Measurements from ENCODE around the gene LRRFIP2.

Gene LRRFIP2

GRCh38 chr3:37144806-37145205 is 29.6 kb downstream of the LRRFIP2 start:
- ChIA-PET POLR2A (no interaction called here), CTCF (no interaction called here)
- H3K4me3 ChIP-seq (ENCODE audit: low read depth, low read length): no peak overlapping the region
- no peak for TF ChIP-seq CTCF (IDR thresholded peaks at IDR 0.05; ENCODE audit: insufficient read depth, low read length, missing control alignments)
- no peak for DNase-seq (ENCODE audit: low read depth, low spot score)

- POLR2A ChIA-PET: no interaction called here
- TF ChIP-seq CTCF (IDR thresholded peaks at IDR 0.05; ENCODE audit: insufficient read depth, low read length, missing control alignments): no peak
- CTCF ChIA-PET: no interaction called here
- DNase-seq (ENCODE audit: low read depth, low spot score): no peak
- no peak overlapping the region for H3K4me3 ChIP-seq (ENCODE audit: low read depth, low read length)
These were observed 30.6 kb downstream of the LRRFIP2 start for GRCh38 chr3:37143821-37144220.

GRCh38 chr3:37141676-37142075 is 32.7 kb downstream of the LRRFIP2 start:
- POLR2A ChIA-PET: no interaction called here
- CTCF ChIA-PET: interaction anchor here (1.0 to 2.0 kb wide), 2 partner anchors 10 to 118 kb away, joined by 4 to 5 read pairs; no protein-coding TSS in a partner anchor
- no peak for TF ChIP-seq CTCF (IDR thresholded peaks at IDR 0.05; ENCODE audit: insufficient read depth, low read length, missing control alignments)

GRCh38 chr3:37140899-37141541 is 33.4 kb downstream of the LRRFIP2 start:
- ChIA-PET POLR2A (interaction anchor here (0.6 to 0.8 kb wide), 2 partner anchors 35 to 148 kb away, joined by 3 read pairs; partner anchors contain the start of genes EPM2AIP1 and MLH1), CTCF (interaction anchor here (2.0 kb wide), 1 partner anchor 117 kb away, joined by 5 read pairs; no protein-coding TSS in a partner anchor)
- DNase-seq (ENCODE audit: low read depth, low spot score): no peak
- no peak overlapping the region for H3K4me3 ChIP-seq (ENCODE audit: low read depth, low read length)
- no peak for TF ChIP-seq CTCF (IDR thresholded peaks at IDR 0.05; ENCODE audit: insufficient read depth, low read length, missing control alignments)

More at GRCh38 chr3:37141676-37142075, 32.7 kb downstream of the LRRFIP2 start:
- no peak overlapping the region for H3K4me3 ChIP-seq (ENCODE audit: low read depth, low read length)
- no peak for DNase-seq (ENCODE audit: low read depth, low spot score)

GRCh38 chr3:37139567-37140052 is 34.8 kb downstream of the LRRFIP2 start:
- POLR2A ChIA-PET: no interaction called here
- no peak overlapping the region for H3K4me3 ChIP-seq (ENCODE audit: low read depth, low read length)
- DNase-seq (ENCODE audit: low read depth, low spot score): no peak
- TF ChIP-seq CTCF (IDR thresholded peaks at IDR 0.05; ENCODE audit: insufficient read depth, low read length, missing control alignments): no peak
- CTCF ChIA-PET: no interaction called here

GRCh38 chr3:37138816-37139215 is 35.6 kb downstream of the LRRFIP2 start:
- POLR2A ChIA-PET: no interaction called here
- no peak overlapping the region for H3K4me3 ChIP-seq (ENCODE audit: low read depth, low read length)
- no peak for DNase-seq (ENCODE audit: low read depth, low spot score)
- CTCF ChIA-PET: no interaction called here
- no peak for TF ChIP-seq CTCF (IDR thresholded peaks at IDR 0.05; ENCODE audit: insufficient read depth, low read length, missing control alignments)
